RPMI7951 (cell line): ENCODE results near the gene COLGALT1. TPM values are rescaled to one million over a fixed set of nuclear protein-coding genes. Genes with fewer than 3 reads are reported as not detected.

ENCODE experiments used
- DNase-seq: peaks from one replicate; pipeline ENCODE4 v3.0.0-alpha.2; 2012; ENCODE audit warnings: low read depth
- total RNA-seq: library from RNA; depleted of rRNA; stranded (reverse); fragments of >200 nt; shearing (Covaris generic); gene quantifications from 2 replicates; pipeline ENCODE4 v1.2.3, GENCODE V29; 2014

COLGALT1 gene
- total RNA-seq, 1 experiment from 2014 or later = 90.8 TPM

DNA sequence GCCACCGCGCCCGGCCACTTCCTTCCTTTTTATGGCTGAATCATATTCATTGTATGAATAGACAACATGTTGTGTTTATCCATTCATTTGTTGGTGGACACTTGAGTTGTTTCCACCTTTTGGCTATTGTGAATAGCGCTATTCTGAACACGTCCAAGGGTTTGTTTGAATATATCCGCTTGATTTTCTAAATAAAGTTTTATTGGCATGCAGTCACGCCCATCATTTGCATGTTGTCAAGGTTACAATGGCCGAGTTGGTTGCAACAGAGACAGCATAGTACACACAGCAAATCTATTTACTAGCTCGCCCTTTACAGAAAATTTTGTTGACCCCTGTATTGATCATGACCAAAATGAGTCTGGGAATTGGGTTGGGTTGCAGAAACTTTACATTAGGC, 43.5 kb downstream of the COLGALT1 start:
- DNase-seq = no peak

DNA sequence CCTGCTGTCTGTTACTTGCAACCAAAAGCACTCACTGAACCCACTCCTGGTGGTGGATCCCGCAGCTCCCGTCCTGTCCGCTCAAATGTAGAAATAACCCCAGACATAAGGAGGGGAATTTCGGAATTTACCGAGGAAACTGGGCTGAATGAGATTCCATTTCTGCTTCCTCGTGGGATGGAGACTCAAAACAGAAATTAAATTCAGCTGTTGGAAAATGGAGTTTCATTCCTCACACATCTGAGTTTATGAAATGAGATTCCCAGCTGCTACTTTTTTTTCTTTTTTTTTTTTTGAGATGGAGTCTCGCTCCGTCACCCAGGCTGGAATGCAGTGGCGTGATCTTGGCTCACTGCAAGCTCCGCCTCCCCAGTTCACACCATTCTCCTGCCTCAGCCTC, 44.3 kb downstream of the COLGALT1 start:
- no peak for DNase-seq

DNA sequence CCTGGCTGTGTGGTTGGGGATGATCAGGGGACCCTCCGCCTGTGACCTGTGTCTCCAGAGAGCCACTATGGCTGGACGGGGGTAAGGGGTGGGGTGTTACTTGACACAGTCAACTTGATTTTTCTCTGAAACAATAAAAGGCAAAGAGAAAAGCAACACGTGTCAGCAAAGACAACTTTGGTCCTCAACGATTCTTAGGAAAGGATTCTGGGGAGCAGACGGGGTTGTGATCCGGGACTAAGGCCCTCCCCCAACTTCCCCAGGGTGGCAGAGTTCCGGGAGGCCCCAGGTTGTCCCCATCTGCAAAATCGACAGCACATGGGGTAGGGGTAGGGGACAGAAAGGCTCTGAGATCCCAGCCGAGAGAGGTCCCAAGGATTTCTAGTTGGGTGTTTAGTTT, 46.2 kb downstream of the COLGALT1 start:
- DNase-seq = no peak

DNA sequence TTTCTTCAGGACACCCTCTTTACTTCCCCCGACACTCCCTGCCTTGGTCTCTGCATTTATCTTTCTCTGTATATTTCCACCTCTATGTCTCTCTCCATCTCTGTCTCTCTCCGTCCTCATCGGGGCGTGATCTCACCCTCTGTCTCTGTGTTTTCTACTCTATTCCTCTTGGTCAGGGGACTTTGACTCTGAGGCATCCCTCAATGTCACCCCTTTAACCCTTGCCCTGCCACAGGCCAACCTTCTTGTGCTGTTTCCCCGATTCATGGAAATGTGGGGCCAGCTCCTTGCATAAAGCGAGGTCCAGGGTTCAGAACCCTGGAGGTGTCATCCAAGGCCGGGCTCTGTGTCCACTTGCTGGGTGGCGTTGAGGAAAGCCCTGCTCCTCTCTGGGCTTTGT, 46.8 kb downstream of the COLGALT1 start:
- DNase-seq = no peak

DNA sequence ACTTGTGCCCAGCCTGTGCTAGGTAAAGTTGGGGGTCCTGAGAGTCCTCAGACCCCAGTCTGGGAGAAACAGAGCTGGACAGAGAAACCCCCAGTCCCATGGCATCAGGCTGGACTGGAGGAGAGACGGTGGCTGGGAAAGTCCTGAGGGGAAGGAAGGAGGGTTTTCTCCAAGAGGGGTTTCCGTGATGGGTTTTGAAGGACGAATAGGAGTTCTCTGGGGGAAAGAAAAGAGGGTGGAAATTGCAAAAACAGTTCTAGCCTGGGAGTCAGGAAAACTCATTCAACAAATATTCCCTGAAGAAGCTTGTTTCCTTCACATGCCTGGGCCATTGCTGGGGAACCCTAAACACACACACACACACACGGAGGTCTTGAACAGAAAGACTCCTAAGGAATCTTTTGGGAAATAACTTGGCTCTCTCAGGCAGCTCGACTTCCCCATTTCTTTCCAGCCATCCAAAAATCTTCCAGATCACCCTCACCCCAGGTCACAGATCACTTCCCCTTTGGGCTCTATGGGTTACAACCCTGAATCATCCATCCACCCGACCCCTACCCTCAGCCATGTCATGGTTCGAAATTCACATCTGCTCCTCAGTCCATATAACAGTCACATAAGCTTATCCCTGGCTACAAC, 47.5 kb downstream of the COLGALT1 start:
- no peak for DNase-seq

DNA sequence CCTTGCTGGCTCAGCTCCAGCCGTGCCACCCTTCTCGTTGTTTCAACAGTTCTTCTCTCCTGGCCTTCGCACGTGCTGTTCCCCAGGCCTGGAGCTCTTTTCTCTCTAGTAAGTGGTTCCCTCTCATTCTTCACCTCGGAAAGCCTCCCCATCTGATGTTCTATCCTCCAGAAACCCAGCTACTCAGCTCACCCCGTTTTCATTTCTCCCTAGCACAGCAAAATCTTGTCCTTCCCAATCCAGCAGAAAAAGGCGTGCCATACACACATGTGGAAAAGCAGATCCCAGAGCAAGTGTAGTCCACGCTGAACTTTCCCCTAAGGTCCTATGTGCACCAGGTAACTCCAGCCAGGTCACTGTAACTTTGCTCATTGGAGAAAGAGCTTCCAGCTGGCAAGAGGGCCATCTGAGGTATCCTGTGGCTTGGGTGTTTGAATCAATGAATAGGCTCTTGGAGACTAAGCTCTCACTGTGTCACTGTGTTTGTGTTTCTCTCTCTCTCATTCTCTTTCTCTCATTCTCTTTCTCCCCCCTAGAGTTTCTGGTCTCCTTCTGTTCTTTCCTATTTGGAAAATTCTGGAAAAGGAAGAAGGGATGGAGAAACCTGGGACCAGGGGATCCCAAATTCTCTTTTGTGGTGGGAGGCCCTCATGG, 49.0 kb downstream of the COLGALT1 start:
- no peak for DNase-seq

DNA sequence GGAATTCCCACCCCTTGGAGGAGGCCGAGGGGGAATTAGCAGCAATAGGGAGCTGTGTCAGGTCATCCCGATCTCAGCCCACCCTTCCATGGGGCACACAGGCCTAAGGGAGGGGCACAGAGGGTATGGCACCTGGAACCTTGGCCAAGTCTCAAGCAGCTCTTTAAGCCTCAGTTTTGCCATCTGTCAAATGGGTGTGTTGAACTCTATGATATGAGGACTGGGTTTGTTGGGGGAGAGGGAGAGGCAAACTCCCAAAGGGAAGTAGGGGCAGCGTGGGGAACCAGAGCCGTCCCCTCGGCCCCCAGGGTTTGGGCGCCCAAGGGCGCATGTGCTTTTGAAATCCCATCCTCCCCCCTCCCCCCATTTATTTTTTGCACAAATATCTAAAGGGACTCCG, 49.7 kb downstream of the COLGALT1 start:
- no peak for DNase-seq

DNA sequence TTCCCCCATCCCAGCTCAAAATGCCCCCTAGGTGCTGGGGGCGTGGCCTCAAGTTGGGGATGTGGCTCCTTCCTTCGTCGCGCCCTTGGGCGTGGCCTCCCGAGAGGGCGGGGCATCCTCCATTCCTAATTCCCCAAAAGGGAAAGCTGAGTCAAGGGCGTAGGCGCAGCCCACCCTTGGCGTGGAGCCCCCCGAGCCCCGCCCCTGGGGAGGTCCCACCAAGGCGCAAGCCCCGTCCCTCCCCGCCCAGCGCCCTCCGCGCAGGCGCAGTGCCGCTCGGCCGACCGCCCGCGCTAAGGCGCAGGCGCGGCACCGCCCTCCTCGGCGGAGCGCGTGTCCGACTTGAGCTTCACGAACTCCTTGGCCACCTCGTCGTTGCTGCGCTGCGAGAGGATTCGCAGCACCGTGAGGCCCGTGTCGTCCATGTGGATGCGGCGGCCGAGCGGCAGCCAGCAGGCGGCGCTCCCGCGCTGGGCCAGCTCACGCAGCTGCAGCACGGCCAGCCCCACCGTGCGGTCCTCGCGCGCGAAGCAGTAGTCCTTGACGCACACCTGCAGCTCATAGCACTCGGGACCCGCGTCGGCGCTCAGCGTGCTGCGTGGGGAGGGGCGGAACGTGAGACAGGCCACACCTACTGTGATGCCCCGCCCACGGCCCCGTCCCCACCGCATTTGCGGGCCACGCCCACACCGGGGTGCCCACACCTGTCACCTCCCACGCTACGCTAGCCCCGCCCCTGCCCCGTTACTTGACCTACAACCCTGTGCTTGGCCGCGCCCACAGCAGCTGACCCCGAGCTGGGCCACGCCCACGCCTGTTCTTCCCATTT, 50.5 kb downstream of the COLGALT1 start:
- peak; percentile 79 for DNase-seq

DNA sequence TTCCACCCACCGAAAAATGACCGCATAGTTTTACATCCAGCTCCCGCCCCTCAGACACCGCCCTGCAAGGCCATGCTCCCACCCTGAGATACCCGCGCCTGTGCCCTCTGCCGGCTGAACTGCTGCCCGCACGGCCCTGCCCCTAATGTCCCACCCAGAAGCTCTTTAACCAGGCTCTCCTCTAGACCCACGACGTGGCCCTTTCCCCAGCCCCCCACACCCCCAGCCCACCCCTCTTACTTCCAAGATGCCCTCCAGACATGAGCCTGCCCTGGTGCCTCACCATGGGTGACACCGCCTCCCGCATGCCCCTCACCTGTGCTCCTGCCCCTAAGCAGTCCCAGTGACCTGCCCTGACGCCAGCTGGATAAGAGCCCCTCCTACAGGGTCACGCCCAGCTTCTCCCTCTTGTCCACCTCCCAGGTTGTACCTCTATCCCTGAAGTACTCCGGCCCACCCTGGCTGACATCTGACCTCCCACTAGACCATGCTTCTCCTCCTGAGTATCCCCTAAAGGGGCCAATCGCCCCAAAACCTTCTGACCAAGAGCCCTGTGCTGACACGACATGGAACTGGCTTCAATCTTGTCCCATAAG, 51.2 kb downstream of the COLGALT1 start:
- no peak for DNase-seq

DNA sequence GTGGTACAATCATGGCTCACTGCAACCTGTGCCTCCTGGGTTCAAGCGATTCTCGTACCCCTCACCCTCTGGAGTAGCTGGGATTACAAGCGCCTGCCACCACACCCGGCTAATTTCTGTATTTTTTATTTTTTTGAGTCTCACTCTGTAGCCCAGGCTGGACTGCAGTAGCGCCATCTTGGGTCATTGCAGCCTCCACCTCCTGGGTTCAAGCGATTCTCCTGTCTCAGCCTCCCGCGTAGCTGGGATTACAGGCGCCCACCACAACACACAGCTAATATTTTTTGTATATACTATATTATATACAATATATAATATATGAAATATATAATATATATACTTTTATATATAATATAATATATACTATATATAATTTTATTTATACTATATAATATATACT, 52.5 kb downstream of the COLGALT1 start:
- DNase-seq = no peak

DNA sequence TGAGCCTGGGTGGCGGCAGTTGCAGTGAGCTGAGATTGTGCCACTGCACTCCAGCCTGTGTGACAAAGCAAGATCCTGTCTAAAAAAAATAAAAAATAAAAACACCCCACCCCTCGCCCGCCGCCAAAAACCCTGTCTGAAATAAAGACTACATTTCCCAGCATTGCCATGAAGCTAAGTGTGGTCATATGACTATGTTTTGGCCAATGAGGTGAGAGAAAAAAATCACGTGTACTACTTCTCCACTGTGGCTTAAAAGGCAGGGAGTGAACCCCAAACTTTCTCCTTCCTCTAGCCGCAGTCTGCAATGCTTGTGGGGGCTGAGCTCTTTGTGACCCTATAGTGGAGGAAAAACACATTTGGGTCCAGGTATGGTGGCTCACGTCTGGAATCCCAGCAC, 54.9 kb downstream of the COLGALT1 start:
- DNase-seq = peak; percentile 26

DNA sequence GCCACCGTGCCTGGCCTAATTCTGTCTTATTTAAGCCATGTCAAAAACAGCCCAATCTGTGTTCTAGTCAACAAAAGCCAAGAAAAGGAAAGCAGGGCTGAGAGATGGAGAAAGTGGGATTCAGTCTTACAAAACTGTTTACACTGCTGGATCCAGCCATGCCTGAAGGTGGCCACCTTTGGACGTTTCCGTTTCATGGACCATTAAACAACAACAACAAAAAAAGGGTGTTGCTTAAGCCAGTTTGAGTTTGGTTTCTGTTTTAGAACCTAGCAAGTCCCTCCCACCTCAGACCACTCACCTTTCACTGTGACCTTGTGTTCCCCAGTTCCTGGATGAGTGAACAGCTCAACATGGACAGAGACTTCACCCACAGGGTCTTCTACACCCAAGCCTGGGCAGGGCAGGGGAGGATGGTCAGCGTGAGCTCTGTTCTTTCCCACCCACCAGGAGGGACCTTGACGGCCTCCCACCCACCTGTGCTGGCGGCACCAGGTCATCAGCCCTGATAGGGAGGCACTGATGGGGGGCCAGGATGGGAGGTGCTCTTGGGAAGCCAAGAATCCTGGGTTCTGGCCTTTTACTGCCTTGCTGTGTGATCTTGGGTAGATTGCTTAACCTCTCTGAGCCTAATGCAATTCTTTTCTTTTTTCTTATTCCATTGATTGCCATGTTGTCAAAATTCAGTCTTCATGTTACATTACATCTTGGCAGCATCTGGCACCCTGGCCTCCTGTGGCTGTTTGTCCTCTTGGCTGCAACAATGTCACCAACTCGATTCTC, 56.2 kb downstream of the COLGALT1 start:
- DNase-seq = no peak

DNA sequence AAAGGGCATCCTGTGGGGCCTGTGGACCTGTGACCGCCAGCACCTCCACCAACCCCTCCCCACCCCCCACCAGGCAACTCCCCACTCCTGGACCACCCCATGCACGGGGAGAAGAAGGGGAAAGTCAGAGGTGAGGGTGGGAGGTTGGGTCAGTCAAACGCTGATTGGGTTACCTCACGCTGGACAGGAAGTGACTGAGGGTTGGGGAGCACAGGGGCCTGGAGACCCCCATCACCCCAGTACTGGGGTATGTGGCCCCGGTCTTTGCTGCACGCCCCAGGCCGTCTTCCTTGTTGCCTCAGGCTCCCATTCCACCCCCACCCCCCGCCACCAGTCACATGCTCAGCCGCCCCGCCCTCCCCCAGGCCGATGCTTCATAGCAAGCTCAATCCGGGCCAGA, 59.0 kb downstream of the COLGALT1 start:
- DNase-seq = no peak

DNA sequence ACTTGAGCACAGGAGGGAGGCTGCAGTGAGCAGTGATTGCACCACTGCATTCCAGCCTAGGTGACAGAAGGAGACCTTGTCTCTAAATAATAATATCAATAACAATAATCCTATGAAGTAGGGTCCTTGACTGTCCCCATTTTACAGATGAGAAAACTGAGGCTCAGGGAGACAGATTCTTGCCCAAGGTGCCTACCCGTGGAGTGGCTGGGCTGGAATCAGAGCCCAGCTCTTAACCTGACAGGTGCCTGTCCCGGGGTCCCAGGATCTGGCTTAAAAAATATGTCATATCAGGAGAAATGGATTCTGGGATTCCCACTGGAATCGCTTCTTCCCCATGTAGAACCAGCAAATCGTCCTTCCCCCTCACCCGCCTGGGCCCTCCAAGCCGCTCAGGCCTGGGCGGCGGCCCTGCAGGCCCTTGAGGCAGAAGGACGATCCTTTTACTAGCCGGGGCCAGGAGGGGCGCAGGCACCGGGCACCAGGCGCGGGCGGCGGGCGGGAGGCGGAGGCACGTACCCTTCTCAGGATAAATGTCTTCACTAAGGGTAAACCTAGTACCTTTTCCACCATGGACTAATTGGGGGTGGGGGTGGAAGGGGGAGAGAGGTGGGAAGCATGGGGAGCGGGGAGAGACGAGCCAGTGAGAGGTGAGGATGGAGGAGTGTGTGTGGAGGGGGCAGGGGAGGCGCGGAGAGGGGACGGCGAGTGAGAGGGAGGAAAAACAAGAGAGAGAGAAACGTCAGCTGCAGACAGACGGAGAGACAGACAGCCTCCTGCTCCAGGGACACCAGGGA, 60.6 kb downstream of the COLGALT1 start:
- no peak for DNase-seq

DNA sequence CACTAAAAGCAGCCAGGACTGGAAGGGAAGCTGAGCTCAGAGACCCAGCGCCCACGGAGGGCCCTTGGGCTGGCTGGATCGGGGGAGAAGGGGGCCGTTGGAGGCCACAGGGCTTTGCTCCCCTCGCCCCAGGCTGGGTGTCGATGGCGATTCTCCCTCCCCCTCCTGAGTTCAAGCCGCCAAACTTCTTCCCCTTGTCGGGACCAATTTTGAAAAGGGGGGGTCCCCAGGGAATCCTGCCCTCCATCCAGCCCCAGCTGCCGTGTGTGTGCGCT, 61.2 kb downstream of the COLGALT1 start:
- DNase-seq = no peak

DNA sequence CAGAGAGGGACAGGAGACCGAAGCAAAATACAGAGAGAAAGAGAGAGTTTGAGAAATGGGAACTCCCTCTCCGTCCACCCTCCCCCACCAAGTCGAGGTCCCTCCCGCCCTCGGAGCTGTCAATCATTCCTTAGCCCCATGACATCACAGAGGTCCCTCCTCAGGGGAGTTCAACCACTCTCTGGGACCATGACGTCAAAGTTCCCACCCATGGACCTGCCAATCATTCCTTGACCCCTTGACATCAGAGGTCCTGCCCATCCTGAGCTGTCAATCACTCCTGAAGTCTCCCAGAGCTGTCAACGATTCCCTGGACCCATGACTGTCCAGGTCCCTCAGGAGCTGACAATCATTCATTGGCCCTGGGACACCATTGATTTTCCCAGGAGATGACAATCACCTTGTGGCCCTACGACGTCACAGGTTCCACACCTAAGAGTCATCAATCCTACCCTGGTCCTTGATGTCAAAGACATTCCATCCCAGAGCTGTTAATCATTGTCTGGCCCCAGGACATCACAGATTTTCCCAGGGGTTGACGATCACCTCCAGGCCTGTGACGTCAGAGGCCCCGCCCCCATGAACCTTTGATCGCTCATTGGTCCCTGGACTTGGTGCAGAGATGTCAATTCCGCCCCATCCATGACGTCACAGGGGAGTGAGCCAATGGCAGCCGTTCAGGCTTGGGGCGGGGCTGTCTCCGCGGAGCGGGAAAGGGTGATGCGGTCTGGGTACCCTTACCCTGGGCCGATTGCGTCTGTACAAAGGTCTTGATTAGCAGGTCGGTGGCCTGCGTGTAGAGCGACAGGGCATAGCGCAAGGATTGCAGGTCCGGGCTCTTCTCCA, 61.7 kb downstream of the COLGALT1 start:
- peak; percentile 25 for DNase-seq

DNA sequence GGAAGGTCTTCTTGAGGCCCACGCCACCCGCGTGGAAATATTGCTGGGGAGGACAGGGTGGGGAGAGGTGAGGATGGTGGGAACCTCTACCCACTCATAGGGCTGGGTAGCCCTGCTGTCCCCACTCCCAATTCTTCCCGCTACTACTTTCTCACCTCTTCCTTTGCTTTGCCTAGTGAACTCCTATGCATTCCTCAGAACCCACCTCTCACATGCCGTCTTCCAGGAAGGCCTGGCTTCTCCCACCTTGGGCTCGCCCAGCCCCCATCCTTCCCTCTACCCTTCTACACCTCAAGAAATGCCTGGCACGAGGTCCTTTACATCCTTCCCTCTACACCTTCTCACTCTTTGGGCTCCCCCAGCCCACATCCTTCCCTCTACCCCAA, 62.4 kb downstream of the COLGALT1 start:
- no peak for DNase-seq

DNA sequence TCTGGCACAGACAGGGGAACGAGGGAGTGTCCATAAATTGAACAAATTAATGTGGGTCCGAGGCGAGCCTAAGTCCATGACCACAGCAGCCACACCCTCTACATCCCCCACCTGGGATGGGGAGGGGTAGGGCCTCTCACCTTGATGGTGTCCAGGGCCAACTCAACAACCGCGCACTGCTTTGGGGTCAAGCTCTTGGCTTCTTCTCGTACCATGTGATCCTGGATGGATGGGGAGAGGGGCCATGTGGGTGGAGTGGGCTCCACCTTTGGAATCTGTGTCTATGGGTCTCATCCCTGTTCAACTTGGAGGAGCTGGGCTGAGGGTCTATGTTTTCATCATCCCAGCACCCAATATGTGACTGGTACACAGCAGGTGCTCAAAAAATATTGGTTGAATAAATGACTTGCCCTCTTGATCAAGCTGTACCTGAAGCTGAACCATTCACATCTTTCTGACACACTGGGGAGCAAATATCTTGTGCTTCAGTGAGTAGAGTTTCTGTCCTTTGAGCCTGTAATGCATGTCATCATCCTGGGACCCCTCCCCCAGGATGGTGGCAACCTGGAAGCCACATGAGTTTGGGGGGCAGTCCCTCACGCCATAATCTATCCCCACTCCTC, 62.9 kb downstream of the COLGALT1 start:
- DNase-seq = no peak

DNA sequence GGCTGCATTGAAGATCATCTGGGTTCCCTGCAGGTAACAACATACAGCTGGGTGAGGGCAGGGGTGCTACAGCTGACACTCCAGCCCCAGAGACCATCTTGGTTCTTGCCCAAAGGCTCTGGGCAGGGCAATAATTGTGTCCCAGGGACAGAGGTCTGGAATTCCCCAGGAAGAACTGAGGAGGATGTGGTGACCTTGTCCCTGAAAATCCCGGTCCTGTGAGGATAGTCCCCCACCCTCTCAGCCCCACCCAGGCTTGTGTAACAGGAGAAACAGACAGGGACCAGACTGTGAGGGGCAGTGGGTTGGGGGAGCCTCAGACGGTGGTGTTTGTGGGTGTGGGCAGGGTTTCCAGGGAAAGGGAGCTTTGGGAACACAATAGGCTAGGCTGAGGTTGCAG, 63.5 kb downstream of the COLGALT1 start:
- DNase-seq = peak; percentile 24

DNA sequence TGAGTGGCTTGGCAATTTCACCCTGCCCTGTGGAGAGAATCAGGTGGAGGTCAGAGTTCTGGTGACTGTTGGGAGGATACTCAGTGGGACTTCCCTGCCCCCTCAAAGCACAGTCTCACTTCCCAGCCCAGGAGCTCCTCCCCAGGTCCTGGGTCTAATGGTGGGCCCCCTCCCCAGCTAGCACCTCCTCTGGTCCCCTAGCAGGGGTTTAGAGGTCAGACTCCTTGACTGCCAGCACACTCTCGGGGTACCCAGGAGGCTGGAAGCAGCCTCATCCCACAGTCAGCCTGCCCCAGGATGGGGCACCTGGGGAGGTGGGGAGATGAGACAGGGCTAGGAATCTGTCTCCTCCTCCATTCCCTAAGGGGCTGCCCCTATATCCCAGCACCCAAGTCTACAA, 65.2 kb downstream of the COLGALT1 start:
- no peak for DNase-seq
